ENCODE results near the gene THAP7.
"Not testable (repeated sequence)": the region's sequence is repeated elsewhere in the genome, so short reads cannot be mapped to it uniquely, and the experiment has no call there.

THAP7 gene

GRCh38 chr22:21001601-21002325 lies at the start of gene THAP7:
Gene THAP7, minus strand, starts transcription at chr22:21002118. Its CDS starts 207 bp downstream, at chr22:21001911.
- DNase-seq (ENCODE audit: low spot score): peak; percentile 97

GRCh38 chr22:21051145-21051830 lies 49.4 kb upstream of the THAP7 start:
- no peak for DNase-seq (ENCODE audit: low spot score)

GRCh38 chr22:21048965-21049364 lies 47.0 kb upstream of the THAP7 start:
- DNase-seq (ENCODE audit: low spot score): not testable (repeated sequence)

GRCh38 chr22:21048448-21048847 lies 46.5 kb upstream of the THAP7 start:
- DNase-seq (ENCODE audit: low spot score): not testable (repeated sequence)

- no peak for DNase-seq (ENCODE audit: low spot score)
Measured at GRCh38 chr22:21047730-21048129, 45.8 kb upstream of the THAP7 start.

GRCh38 chr22:21047035-21047661 lies 45.2 kb upstream of the THAP7 start:
- no peak for DNase-seq (ENCODE audit: low spot score)

GRCh38 chr22:21045585-21046294 lies 43.8 kb upstream of the THAP7 start, which contains the start of gene LRRC74B:
Gene LRRC74B, plus strand, starts transcription at chr22:21045946. Its CDS starts 41 bp downstream, at chr22:21045987.
- DNase-seq (ENCODE audit: low spot score): peak; percentile 77

- DNase-seq (ENCODE audit: low spot score): no peak
Measured at GRCh38 chr22:21044931-21045584, 43.1 kb upstream of the THAP7 start.

- DNase-seq (ENCODE audit: low spot score): no peak
Measured at GRCh38 chr22:21043860-21044535, 42.1 kb upstream of the THAP7 start.

- no peak for DNase-seq (ENCODE audit: low spot score)
Measured at GRCh38 chr22:21042978-21043859, 41.3 kb upstream of the THAP7 start.

GRCh38 chr22:21041937-21042336 lies 40.0 kb upstream of the THAP7 start:
- DNase-seq (ENCODE audit: low spot score): no peak

- not testable (repeated sequence) for DNase-seq (ENCODE audit: low spot score)
Measured at GRCh38 chr22:21039158-21039557, 37.2 kb upstream of the THAP7 start.

GRCh38 chr22:21038405-21038804 lies 36.5 kb upstream of the THAP7 start:
- no peak for DNase-seq (ENCODE audit: low spot score)

GRCh38 chr22:21034989-21035388 lies 33.1 kb upstream of the THAP7 start:
- no peak for DNase-seq (ENCODE audit: low spot score)

GRCh38 chr22:21033895-21034294 lies 32.0 kb upstream of the THAP7 start:
- no peak for DNase-seq (ENCODE audit: low spot score)

- no peak for DNase-seq (ENCODE audit: low spot score)
Measured at GRCh38 chr22:21032868-21033688, 31.2 kb upstream of the THAP7 start.

- DNase-seq (ENCODE audit: low spot score): no peak
Measured at GRCh38 chr22:21032037-21032867, 30.3 kb upstream of the THAP7 start, which contains the start of gene SLC7A4. Gene SLC7A4, minus strand, starts transcription at chr22:21032561. Its CDS starts 749 bp downstream, at chr22:21031812.

GRCh38 chr22:21031545-21032036 lies 29.7 kb upstream of the THAP7 start:
- DNase-seq (ENCODE audit: low spot score): no peak
